ENCODE measurements around the gene CREB3L1.
A peak's percentile ranks its signal among the peaks of the same experiment; 100 is the strongest.

CREB3L1 gene

GRCh38 chr11:46237248-46238077, 40.0 kb upstream of the CREB3L1 start:
- peak; percentile 86 for DNase-seq (ENCODE audit: low read depth)
- peak overlapping the region; percentile 32 for H3K4me3 ChIP-seq (ENCODE audit: low read length)
- no peak for TF ChIP-seq CTCF (IDR thresholded peaks at IDR 0.05; ENCODE audit: insufficient read depth, low read depth, low read length, missing control alignments)

- peak overlapping the region; percentile 32 for H3K4me3 ChIP-seq (ENCODE audit: low read length)
- peak; percentile 45 for DNase-seq (ENCODE audit: low read depth)
- TF ChIP-seq CTCF (IDR thresholded peaks at IDR 0.05; ENCODE audit: insufficient read depth, low read depth, low read length, missing control alignments) = no peak
Measured at GRCh38 chr11:46238078-46238966, 39.1 kb upstream of the CREB3L1 start.

GRCh38 chr11:46238967-46239800, 38.3 kb upstream of the CREB3L1 start:
- DNase-seq (ENCODE audit: low read depth) = peak; percentile 77
- H3K4me3 ChIP-seq (ENCODE audit: low read length) = peak overlapping the region; percentile 32
- peak; percentile 58 for TF ChIP-seq CTCF (IDR thresholded peaks at IDR 0.05; ENCODE audit: insufficient read depth, low read depth, low read length, missing control alignments)

- TF ChIP-seq CTCF (IDR thresholded peaks at IDR 0.05; ENCODE audit: insufficient read depth, low read depth, low read length, missing control alignments) = no peak
- DNase-seq (ENCODE audit: low read depth) = peak; percentile 90
- no peak overlapping the region for H3K4me3 ChIP-seq (ENCODE audit: low read length)
Measured at GRCh38 chr11:46239801-46240061, 37.7 kb upstream of the CREB3L1 start.

GRCh38 chr11:46240371-46240770, 37.1 kb upstream of the CREB3L1 start:
- no peak overlapping the region for H3K4me3 ChIP-seq (ENCODE audit: low read length)
- DNase-seq (ENCODE audit: low read depth) = no peak
- no peak for TF ChIP-seq CTCF (IDR thresholded peaks at IDR 0.05; ENCODE audit: insufficient read depth, low read depth, low read length, missing control alignments)

- DNase-seq (ENCODE audit: low read depth) = peak; percentile 56
- no peak overlapping the region for H3K4me3 ChIP-seq (ENCODE audit: low read length)
- no peak for TF ChIP-seq CTCF (IDR thresholded peaks at IDR 0.05; ENCODE audit: insufficient read depth, low read depth, low read length, missing control alignments)
Measured at GRCh38 chr11:46240861-46241260, 36.6 kb upstream of the CREB3L1 start.

Measured in epithelial cell of esophagus (primary cell).